IMR-90 (cell line): ENCODE results near the gene SIK2. TPM values are rescaled to one million over a fixed set of nuclear protein-coding genes. Genes with fewer than 3 reads are reported as not detected.

Source experiments
- ATAC-seq: fragments of 200-7000 bp; cut with Tn5 transposase; 2 replicates; pipeline ENCODE4 v1.9.1; 2020; ENCODE audit warnings: low read depth, mild to moderate bottlenecking, moderate library complexity
- BruUV-seq: library from RNA; stranded (reverse); fragments of 400-500 nt; replicated peaks from 2 replicates; lab custom pipeline; 2021; lab: Mats Ljungman, UMichigan
- CTCF ChIA-PET: fragments of 300-600 bp; formaldehyde crosslinking; extraction: SDS; loops from one replicate; lab custom pipeline; 2021; ENCODE audit warnings: antibody characterized with exemption; lab: Yijun Ruan, JAX
- POLR2A ChIA-PET: fragments of 300-600 bp; sonication (Branson Sonifier 250); formaldehyde crosslinking; loops from one replicate; lab custom pipeline; 2022; ENCODE audit warnings: antibody characterized with exemption; ENCODE audit not compliant: unreplicated experiment; lab: Charles Lee
- DNase-seq: peaks from one replicate; pipeline ENCODE4 v3.0.0; 2013
- H2AFZ ChIP-seq: replicated peaks from 2 replicates; pipeline ENCODE3; 2013; ENCODE audit warnings: low read length, mild to moderate bottlenecking; ENCODE audit not compliant: poor library complexity
- H2AK5ac ChIP-seq: 2 replicates; pipeline ENCODE4 v1.6.1; 2013; ENCODE audit warnings: low read depth, low read length, inconsistent platforms
- H2AK9ac ChIP-seq: replicated peaks from 2 replicates; pipeline ENCODE3; 2013; ENCODE audit warnings: mild to moderate bottlenecking, low read depth, low read length, moderate library complexity; ENCODE audit not compliant: poor library complexity
- H2BK120ac ChIP-seq: 2 replicates; pipeline ENCODE4 v1.6.1; 2013; ENCODE audit warnings: low read depth, low read length, inconsistent platforms
- H2BK15ac ChIP-seq: 3 replicates; pipeline ENCODE4 v1.6.1; 2013; ENCODE audit warnings: low read depth, low read length, inconsistent platforms
- H2BK20ac ChIP-seq: 2 replicates; pipeline ENCODE4 v1.6.1; 2013; ENCODE audit warnings: low read depth, mild to moderate bottlenecking, inconsistent platforms, low read length, moderate library complexity
- H2BK5ac ChIP-seq: 2 replicates; pipeline ENCODE4 v1.6.1; 2013; ENCODE audit warnings: mild to moderate bottlenecking, low read depth, low read length, inconsistent platforms; ENCODE audit not compliant: poor library complexity, severe bottlenecking
- H3K14ac ChIP-seq: replicated peaks from 2 replicates; pipeline ENCODE4 v1.6.1; 2013; ENCODE audit warnings: low read depth, low read length, inconsistent platforms
- H3K18ac ChIP-seq: 2 replicates; pipeline ENCODE4 v1.6.1; 2013; ENCODE audit warnings: low read depth, low read length, control low read depth
- H3K23ac ChIP-seq: 2 replicates; pipeline ENCODE4 v1.6.1; 2013; ENCODE audit warnings: low read depth, low read length, inconsistent platforms
- H3K27ac ChIP-seq: 2 replicates; pipeline ENCODE4 v1.5.1; 2013; ENCODE audit warnings: mild to moderate bottlenecking, control low read depth, low read length; ENCODE audit not compliant: insufficient read depth
- H3K27me3 ChIP-seq: 2 replicates; pipeline ENCODE4 v1.6.1; 2013; ENCODE audit warnings: low read length; ENCODE audit not compliant: control insufficient read depth, insufficient read depth
- H3K36me3 ChIP-seq: 2 replicates; pipeline ENCODE4 v1.6.1; 2013; ENCODE audit warnings: low read length, mixed read lengths; ENCODE audit not compliant: control insufficient read depth, insufficient read depth
- H3K4ac ChIP-seq: 2 replicates; pipeline ENCODE4 v1.6.1; 2013; ENCODE audit warnings: low read depth, low read length, inconsistent platforms
- H3K4me1 ChIP-seq: 2 replicates; pipeline ENCODE4 v1.6.1; 2013; ENCODE audit warnings: low read length, mixed read lengths; ENCODE audit not compliant: control insufficient read depth, insufficient read depth
- H3K4me2 ChIP-seq: 2 replicates; pipeline ENCODE4 v1.6.1; 2013; ENCODE audit warnings: low read depth, mild to moderate bottlenecking, control low read depth, low read length, moderate library complexity
- H3K4me3 ChIP-seq: 2 replicates; pipeline ENCODE4 v1.5.1; 2013; ENCODE audit warnings: low read depth, mild to moderate bottlenecking, control low read depth, low read length, moderate library complexity; ENCODE audit not compliant: insufficient read depth
- H3K56ac ChIP-seq: 2 replicates; pipeline ENCODE4 v1.6.1; 2013; ENCODE audit warnings: low read length, inconsistent platforms; ENCODE audit not compliant: insufficient read depth; ENCODE audit errors: extremely low read depth
- H3K79me1 ChIP-seq, 2 experiments: 2 replicates each; pipeline ENCODE4 v1.6.1; 2013; ENCODE audit warnings: low read length in 2 of 2, inconsistent platforms in 1 of 2, low read depth in 1 of 2
- H3K9ac ChIP-seq: 2 replicates; pipeline ENCODE4 v1.6.1; 2013; ENCODE audit warnings: low read depth, low read length, control low read depth
- H3K9me1 ChIP-seq: 2 replicates; pipeline ENCODE4 v1.6.1; 2013; ENCODE audit warnings: low read length, inconsistent platforms; ENCODE audit not compliant: insufficient read depth
- H3K9me3 ChIP-seq: 2 replicates; pipeline ENCODE4 v1.6.1; 2013; ENCODE audit warnings: low read length; ENCODE audit not compliant: control insufficient read depth, insufficient read depth
- H4K20me1 ChIP-seq: 2 replicates; pipeline ENCODE4 v1.6.1; 2013; ENCODE audit warnings: low read length, inconsistent platforms; ENCODE audit not compliant: insufficient read depth
- H4K5ac ChIP-seq: 2 replicates; pipeline ENCODE4 v1.6.1; 2013; ENCODE audit warnings: mild to moderate bottlenecking, low read depth, low read length, control low read depth
- H4K8ac ChIP-seq, 2 experiments: 2 replicates each; pipeline ENCODE4 v1.6.1; 2013; ENCODE audit warnings: low read depth in 2 of 2, low read length in 2 of 2, control low read depth in 1 of 2, inconsistent platforms in 1 of 2
- H4K91ac ChIP-seq: 2 replicates; pipeline ENCODE4 v1.6.1; 2013; ENCODE audit warnings: low read depth, low read length, inconsistent platforms; ENCODE audit not compliant: insufficient read depth
- BHLHE40 ChIP-seq: fragments of 150-350 bp; IDR thresholded peaks from 2 replicates; pipeline ENCODE4 v1.6.1; 2016; ENCODE audit warnings: mild to moderate bottlenecking, low read depth, low read length
- MAFK ChIP-seq: IDR thresholded peaks from 2 replicates; pipeline ENCODE4 v1.6.1; 2012; ENCODE audit warnings: low read depth, low read length, improper control_type of control experiment
- MXI1 ChIP-seq: IDR thresholded peaks from 2 replicates; pipeline ENCODE4 v1.6.1; 2012; ENCODE audit warnings: low read depth, mild to moderate bottlenecking, low read length, moderate library complexity, borderline replicate concordance
- POLR2A ChIP-seq: IDR thresholded peaks from 2 replicates; pipeline ENCODE4 v1.6.1; 2012; ENCODE audit warnings: mild to moderate bottlenecking, low read depth, low read length
- RAD21 ChIP-seq: IDR thresholded peaks from 2 replicates; pipeline ENCODE4 v1.6.1; 2012; ENCODE audit warnings: low read length, improper control_type of control experiment
- WGBS, 2 experiments: methylation state at CpG; one replicate each; pipeline versions ENCODE4 v1.1.5 to v1.1.7; 2013; ENCODE audit warnings: missing lambda C conversion rate in 2 of 2; ENCODE audit not compliant: insufficient read length in 1 of 2; ENCODE audit errors: extremely low coverage in 2 of 2; 5-methylcytosine and 5-hydroxymethylcytosine counted together
- dilution Hi-C: fragments of 300-500 bp; cut with HindIII; formaldehyde crosslinking; loops from one replicate; pipeline ENCODE4 v1.14.3; 2018; ENCODE audit warnings: low sequenced_read_pairs; ENCODE audit not compliant: unreplicated experiment
- in situ Hi-C: fragments of 300-500 bp; cut with MboI; formaldehyde crosslinking; loops from 3 replicates; pipeline ENCODE4 v1.14.3; 2019; ENCODE audit warnings: low sequenced_read_pairs, inconsistent platforms, mixed read lengths
- intact Hi-C: fragments of 100-400 bp; cut with micrococcal nuclease; formaldehyde crosslinking; loops from 2 replicates; pipeline ENCODE4 v1.10.0; 2022
- polyA plus RNA-seq, 3 experiments: library from polyadenylated mRNA; depleted of rRNA; stranded (reverse); fragments of >200 nt; gene quantifications; 2 replicates each; pipeline ENCODE4 v1.2.3, GENCODE V29; 2012; ENCODE audit warnings: low replicate concordance in 1 of 3
- total RNA-seq: library from RNA; depleted of rRNA; stranded (reverse); fragments of >200 nt; gene quantifications from 2 replicates; pipeline ENCODE4 v1.2.3, GENCODE V29; 2012
- TF ChIP-seq, protein P1 (sequence below): fragments of 150-350 bp; IDR thresholded peaks from 2 replicates; pipeline ENCODE4 v1.6.1; 2016; ENCODE audit warnings: low read depth, mild to moderate bottlenecking, low read length, moderate library complexity, borderline replicate concordance

The SIK2 gene
- total and polyA plus RNA-seq, 2 of the 4 experiments (the other 2 are of a cell fraction) = 7.9 to 10.4 TPM

DNA sequence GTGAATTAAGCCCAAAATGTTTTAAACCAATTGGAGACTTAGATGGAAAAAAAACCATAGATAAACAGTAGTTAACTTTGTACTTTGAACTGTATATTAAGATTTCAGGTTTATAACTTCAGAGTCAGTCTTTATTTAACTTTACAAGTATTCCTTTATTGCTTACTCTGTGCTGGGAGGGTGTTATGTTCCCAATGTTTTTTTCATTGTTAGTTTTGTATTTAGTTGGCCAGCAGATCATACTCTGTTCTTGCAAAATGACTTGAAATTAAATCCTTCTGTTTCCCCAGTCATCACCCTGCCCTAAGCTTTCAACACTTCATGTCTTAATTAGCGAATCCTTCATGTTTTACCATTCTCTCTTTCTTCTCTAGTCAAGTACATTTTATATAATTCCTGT lies 25.3 kb downstream of the SIK2 start:
- Histone ChIP-seq H3K27ac (no peak overlapping the region), H3K4me1 (peaks cover 14% of the 10 kb centered on the region), H3K27me3 (no peaks in the 10 kb centered on the region), H2BK20ac (no peak overlapping the region), H4K91ac (no peak overlapping the region), H2AFZ (no peak overlapping the region), H2AK5ac (no peak overlapping the region), H2BK5ac (peak overlapping the region; percentile 18), H3K79me1 (peaks cover 7 to 55% of the 10 kb centered on the region in 2 experiments), H3K36me3 (peaks cover 13% of the 10 kb centered on the region), H3K23ac (no peak overlapping the region), H4K20me1 (peaks cover 7% of the 10 kb centered on the region), H4K5ac (no peak overlapping the region), H3K18ac (no peak overlapping the region), H3K4me2 (no peak overlapping the region), H3K4ac (no peak overlapping the region), H3K9me1 (peaks cover 4% of the 10 kb centered on the region), H2BK15ac (no peak overlapping the region), H2BK120ac (no peak overlapping the region), H2AK9ac (no peak overlapping the region), H3K9me3 (no peaks in the 10 kb centered on the region), H3K14ac (no peak overlapping the region), H3K4me3 (no peak overlapping the region), H3K9ac (no peak overlapping the region), H4K8ac (no peak overlapping the region), H3K56ac (no peak overlapping the region)
- ATAC-seq (no peak), DNase-seq (no peak)
- ChIA-PET CTCF (no interaction called here), POLR2A (no interaction called here)
- BruUV-seq = no TSS peak
- dilution Hi-C loops = no loop called here
- in situ Hi-C loops = no loop called here
- no peak for TF ChIP-seq MXI1
- no peak for TF ChIP-seq RAD21
- TF ChIP-seq MAFK = no peak
- TF ChIP-seq POLR2A = no peak
- TF ChIP-seq, protein P1, sequence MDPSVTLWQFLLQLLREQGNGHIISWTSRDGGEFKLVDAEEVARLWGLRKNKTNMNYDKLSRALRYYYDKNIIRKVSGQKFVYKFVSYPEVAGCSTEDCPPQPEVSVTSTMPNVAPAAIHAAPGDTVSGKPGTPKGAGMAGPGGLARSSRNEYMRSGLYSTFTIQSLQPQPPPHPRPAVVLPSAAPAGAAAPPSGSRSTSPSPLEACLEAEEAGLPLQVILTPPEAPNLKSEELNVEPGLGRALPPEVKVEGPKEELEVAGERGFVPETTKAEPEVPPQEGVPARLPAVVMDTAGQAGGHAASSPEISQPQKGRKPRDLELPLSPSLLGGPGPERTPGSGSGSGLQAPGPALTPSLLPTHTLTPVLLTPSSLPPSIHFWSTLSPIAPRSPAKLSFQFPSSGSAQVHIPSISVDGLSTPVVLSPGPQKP = no peak
- TF ChIP-seq BHLHE40 = no peak
- intact Hi-C loops = no loop called here
- WGBS, 2 experiments = no CpG with 5 or more reads among the region's 1 CpG
